Mammary epithelial cell (primary cell): ENCODE measurements around the gene FBXW2.

Source experiments
- CTCF ChIP-seq, 2 donors: IDR thresholded peaks in 1 of 2; conservative IDR thresholded peaks in 1 of 2; 2 replicates each; pipeline ENCODE4 v1.5.1; 2011 to 2012; ENCODE audit warnings: inconsistent platforms in 2 of 2, low read length in 2 of 2, mild to moderate bottlenecking in 2 of 2, control low read depth in 1 of 2, low read depth in 1 of 2; ENCODE audit not compliant: insufficient read depth in 1 of 2; ENCODE audit errors: extremely low read depth in 1 of 2
- EZH2 ChIP-seq: IDR thresholded peaks from 2 replicates; pipeline ENCODE4 v1.6.1; 2012; ENCODE audit warnings: low read length, inconsistent platforms, borderline replicate concordance

- TF ChIP-seq CTCF (conservative IDR thresholded peaks at IDR 0.05 in 1 of 2, IDR thresholded peaks at IDR 0.05 in 1 of 2; ENCODE audit: extremely low read depth in 1 of 2, insufficient read depth in 1 of 2, low read depth in 1 of 2, low read length in 2 of 2): no peak
- TF ChIP-seq EZH2: no peak
Observed at GRCh38 chr9:120818595-120818994, 25.4 kb upstream of the FBXW2 start.
